MM.1S (cell line): ENCODE results near the gene FAM111B.

ENCODE experiments used
- DNase-seq: peaks from one replicate; pipeline ENCODE4 v3.0.0-alpha.2; 2015
- H2AFZ ChIP-seq: fragments of 300-600 bp; sonication (generic); 2 replicates; pipeline ENCODE4 v1.6.0; 2016; ENCODE audit warnings: antibody characterized with exemption, low read length
- H3F3A ChIP-seq: fragments of 300-600 bp; sonication (generic); 2 replicates; pipeline ENCODE4 v1.6.1; 2016; ENCODE audit warnings: mild to moderate bottlenecking, antibody characterized with exemption, low read length, moderate library complexity, mixed read lengths; ENCODE audit not compliant: insufficient read depth
- H3K27ac ChIP-seq: fragments of 300-600 bp; sonication (generic); 2 replicates; pipeline ENCODE4 v1.5.1; 2016; ENCODE audit warnings: mild to moderate bottlenecking, low read length
- H3K27me3 ChIP-seq: fragments of 300-600 bp; sonication (generic); replicated peaks from 2 replicates; pipeline ENCODE4 v1.6.0; 2016; ENCODE audit warnings: low read length; ENCODE audit not compliant: insufficient read depth
- H3K36me3 ChIP-seq: fragments of 300-600 bp; sonication (generic); replicated peaks from 2 replicates; pipeline ENCODE4 v1.6.1; 2016; ENCODE audit warnings: mild to moderate bottlenecking, low read length, mixed read lengths; ENCODE audit not compliant: insufficient read depth
- H3K4me1 ChIP-seq: fragments of 300-600 bp; sonication (generic); 2 replicates; pipeline ENCODE4 v1.6.1; 2016; ENCODE audit warnings: low read length, mixed read lengths
- H3K4me2 ChIP-seq: fragments of 300-600 bp; sonication (generic); 2 replicates; pipeline ENCODE4 v1.6.0; 2016; ENCODE audit warnings: low read depth, low read length
- H3K4me3 ChIP-seq: fragments of 300-600 bp; sonication (generic); 2 replicates; pipeline ENCODE4 v1.5.1; 2016; ENCODE audit warnings: low read length, mixed read lengths
- H3K79me2 ChIP-seq: fragments of 300-600 bp; sonication (generic); 2 replicates; pipeline ENCODE4 v1.6.1; 2016; ENCODE audit warnings: mixed run types, low read length, mixed read lengths
- H3K9ac ChIP-seq: fragments of 300-600 bp; sonication (generic); 2 replicates; pipeline ENCODE4 v1.6.1; 2016; ENCODE audit warnings: low read length, mixed read lengths
- H3K9me2 ChIP-seq: fragments of 300-600 bp; sonication (generic); replicated peaks from 2 replicates; pipeline ENCODE4 v1.6.1; 2016; ENCODE audit warnings: mild to moderate bottlenecking, low read length, mixed read lengths; ENCODE audit not compliant: insufficient read depth
- H3K9me3 ChIP-seq: fragments of 300-600 bp; sonication (generic); replicated peaks from 2 replicates; pipeline ENCODE4 v1.6.1; 2016; ENCODE audit warnings: mild to moderate bottlenecking, low read length, mixed read lengths; ENCODE audit not compliant: insufficient read depth
- H4K20me1 ChIP-seq: fragments of 300-600 bp; sonication (generic); 2 replicates; pipeline ENCODE4 v1.6.1; 2016; ENCODE audit warnings: mild to moderate bottlenecking, low read length, moderate library complexity, mixed read lengths; ENCODE audit not compliant: insufficient read depth
- EZH2 ChIP-seq: fragments of 300-600 bp; sonication (generic); optimal IDR thresholded peaks from 2 replicates; pipeline ENCODE3; 2017; ENCODE audit warnings: low read depth, mild to moderate bottlenecking, antibody characterized with exemption, low read length, mixed read lengths
- EZH2phosphoT487 ChIP-seq: fragments of 300-600 bp; sonication (generic); IDR thresholded peaks from 2 replicates; pipeline ENCODE4 v1.6.1; 2018; ENCODE audit warnings: antibody characterized with exemption, low read length
- TF ChIP-seq, protein P1 (sequence below): fragments of 300-600 bp; sonication (generic); IDR thresholded peaks from 2 replicates; pipeline ENCODE4 v1.5.1; 2016; ENCODE audit warnings: antibody characterized with exemption, low read length, mixed read lengths

Gene FAM111B

DNA sequence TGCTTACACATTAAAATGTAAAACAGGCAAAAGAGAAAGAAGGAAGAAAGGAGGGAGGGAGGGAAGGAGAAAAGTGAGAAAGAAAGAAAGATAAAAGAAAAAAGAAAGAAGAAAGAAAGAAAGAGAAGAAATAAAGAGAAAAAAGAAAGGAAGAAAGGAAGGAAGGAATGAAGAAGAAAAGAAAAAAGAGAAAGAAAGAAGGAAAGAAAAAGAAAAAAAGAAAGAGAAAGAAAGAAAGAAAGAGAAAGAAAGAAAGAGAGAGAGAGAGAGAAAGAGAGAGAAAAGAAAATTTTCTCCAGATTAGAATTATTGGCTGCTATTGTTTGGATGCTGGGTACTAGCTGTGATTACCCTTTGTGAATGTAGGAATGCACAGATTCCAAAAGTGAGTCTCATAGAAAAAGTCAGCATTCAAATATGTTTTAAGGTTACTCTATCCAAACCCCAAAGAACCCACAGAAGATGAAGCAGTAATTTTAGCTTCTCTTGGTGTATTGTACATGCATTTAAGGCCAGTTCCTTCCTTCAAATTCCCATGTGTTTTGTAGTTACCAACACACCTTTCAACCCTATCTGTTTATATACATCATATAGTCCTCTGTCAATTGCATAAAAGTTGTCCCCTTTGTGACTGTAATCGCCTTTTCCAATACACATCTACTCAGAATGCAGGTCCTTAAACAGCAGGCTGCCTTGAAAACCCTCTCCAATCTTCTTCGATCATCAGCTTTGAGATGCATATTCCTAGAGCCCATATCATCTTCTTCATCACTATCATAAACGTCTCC is 34.8 kb downstream of the FAM111B start:
- Histone ChIP-seq H3K4me3 (peak overlapping the region; percentile 89), H3K79me2 (peaks cover 37% of the 10 kb centered on the region), H3K9ac (peak overlapping the region; percentile 87), H3K36me3 (no peaks in the 10 kb centered on the region), H3K4me1 (peaks cover 19% of the 10 kb centered on the region), H3K9me2 (no peaks in the 10 kb centered on the region), H3K27ac (peak overlapping the region; percentile 88), H3K4me2 (peak overlapping the region; percentile 95), H2AFZ (peak overlapping the region; percentile 89), H4K20me1 (no peaks in the 10 kb centered on the region), H3K27me3 (no peaks in the 10 kb centered on the region), H3F3A (peaks cover 30% of the 10 kb centered on the region), H3K9me3 (no peaks in the 10 kb centered on the region)
- TF ChIP-seq, protein P1, sequence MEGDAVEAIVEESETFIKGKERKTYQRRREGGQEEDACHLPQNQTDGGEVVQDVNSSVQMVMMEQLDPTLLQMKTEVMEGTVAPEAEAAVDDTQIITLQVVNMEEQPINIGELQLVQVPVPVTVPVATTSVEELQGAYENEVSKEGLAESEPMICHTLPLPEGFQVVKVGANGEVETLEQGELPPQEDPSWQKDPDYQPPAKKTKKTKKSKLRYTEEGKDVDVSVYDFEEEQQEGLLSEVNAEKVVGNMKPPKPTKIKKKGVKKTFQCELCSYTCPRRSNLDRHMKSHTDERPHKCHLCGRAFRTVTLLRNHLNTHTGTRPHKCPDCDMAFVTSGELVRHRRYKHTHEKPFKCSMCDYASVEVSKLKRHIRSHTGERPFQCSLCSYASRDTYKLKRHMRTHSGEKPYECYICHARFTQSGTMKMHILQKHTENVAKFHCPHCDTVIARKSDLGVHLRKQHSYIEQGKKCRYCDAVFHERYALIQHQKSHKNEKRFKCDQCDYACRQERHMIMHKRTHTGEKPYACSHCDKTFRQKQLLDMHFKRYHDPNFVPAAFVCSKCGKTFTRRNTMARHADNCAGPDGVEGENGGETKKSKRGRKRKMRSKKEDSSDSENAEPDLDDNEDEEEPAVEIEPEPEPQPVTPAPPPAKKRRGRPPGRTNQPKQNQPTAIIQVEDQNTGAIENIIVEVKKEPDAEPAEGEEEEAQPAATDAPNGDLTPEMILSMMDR, result no peak
- TF ChIP-seq EZH2 (no peak), EZH2phosphoT487 (no peak)
- no peak for DNase-seq

DNA sequence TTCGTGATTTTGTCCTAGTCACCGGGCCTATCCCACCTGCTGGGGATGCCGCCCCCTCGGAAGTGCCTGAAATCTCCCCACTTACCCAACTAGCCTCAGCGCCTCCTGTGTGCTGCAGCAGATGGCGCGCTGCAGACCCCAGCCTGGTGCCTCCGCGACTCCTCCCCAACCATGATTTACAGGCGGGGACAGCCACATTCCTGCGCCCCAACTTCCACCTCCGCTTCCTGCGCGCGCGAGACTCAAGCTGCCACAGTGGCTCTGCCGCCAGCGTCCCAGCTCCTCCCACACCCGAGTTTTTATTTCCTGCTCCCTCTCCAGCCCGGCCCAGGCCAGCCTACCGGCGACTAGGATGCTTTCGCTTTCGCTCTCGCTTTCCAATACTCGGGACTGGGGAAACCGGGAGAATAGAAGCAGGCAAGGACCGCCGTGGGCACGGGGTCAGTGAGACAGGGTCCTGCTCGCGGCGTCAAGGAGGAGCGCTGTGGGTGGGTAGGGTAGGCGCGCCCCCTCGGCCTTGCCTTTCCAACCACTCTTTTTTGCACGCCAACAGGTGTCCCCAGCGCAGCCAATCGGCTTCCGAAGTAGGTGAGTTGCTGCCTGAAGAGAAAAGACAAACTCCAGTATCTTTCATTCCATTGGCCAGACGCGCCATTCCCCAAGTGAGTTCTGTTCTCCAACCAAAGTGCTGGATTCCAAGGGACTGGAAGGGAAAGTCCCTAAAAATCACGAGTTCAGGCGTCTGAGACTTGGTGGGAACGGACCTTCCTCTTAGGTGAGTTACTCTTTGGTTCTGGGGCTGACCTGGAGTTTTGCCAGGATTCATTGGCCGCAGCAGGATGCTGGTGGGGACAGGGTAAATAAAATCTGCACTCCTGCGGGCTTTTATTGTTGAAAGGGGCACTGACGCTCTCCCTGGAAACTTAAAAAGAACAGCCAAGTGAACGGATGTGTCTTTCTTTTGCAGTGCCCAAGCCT is 35.8 kb downstream of the FAM111B start, which contains the start of gene FAM111A:
Gene FAM111A, plus strand, starts transcription at position 327 of the 978 bp plus-strand sequence. CDS start 6,017 bp downstream, outside the sequence.
- Histone ChIP-seq H3F3A (peaks cover 30% of the 10 kb centered on the region), H3K4me1 (peaks cover 19% of the 10 kb centered on the region), H2AFZ (peak within 1 kb of the TSS; percentile 89), H3K9me2 (no peaks in the 10 kb centered on the region), H3K79me2 (peaks cover 45% of the 10 kb centered on the region), H3K27ac (peak within 1 kb of the TSS; percentile 88), H3K36me3 (no peaks in the 10 kb centered on the region), H3K27me3 (no peaks in the 10 kb centered on the region), H4K20me1 (no peaks in the 10 kb centered on the region), H3K4me2 (peak within 1 kb of the TSS; percentile 95), H3K4me3 (peak within 1 kb of the TSS; percentile 89), H3K9ac (peak within 1 kb of the TSS; percentile 87), H3K9me3 (no peaks in the 10 kb centered on the region)
- DNase-seq, result peak; percentile 88
- no peak for TF ChIP-seq EZH2phosphoT487
- TF ChIP-seq, protein P1, result peak; percentile 55

DNA sequence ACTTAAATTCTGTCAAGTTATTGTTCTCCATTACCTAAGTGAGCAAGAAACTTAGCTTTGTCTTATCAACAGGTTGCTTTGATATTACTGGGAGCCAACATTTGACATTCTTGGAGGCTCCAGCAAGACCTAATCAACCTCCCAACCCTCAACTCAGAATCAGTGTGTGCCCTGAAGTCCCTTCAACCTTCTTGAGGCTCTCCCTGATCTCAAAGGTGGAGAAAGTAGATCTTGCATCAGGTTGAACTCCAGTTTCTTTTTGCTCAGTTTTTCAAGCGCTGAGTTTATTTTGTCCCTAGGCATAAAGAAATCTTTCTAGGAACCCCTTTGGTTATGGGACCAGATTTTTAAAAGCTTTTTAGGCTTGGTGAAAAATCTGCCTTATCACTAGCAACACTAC is 37.1 kb downstream of the FAM111B start:
- Histone ChIP-seq H2AFZ (peak overlapping the region; percentile 27), H3K9me3 (no peaks in the 10 kb centered on the region), H3F3A (peaks cover 30% of the 10 kb centered on the region), H3K4me3 (peak overlapping the region; percentile 89), H3K9me2 (no peaks in the 10 kb centered on the region), H3K9ac (peak overlapping the region; percentile 87), H3K4me1 (peaks cover 21% of the 10 kb centered on the region), H3K36me3 (peaks cover 7% of the 10 kb centered on the region; the same call in 1 of the 2 replicates), H4K20me1 (no peaks in the 10 kb centered on the region), H3K79me2 (peaks cover 56% of the 10 kb centered on the region), H3K27ac (peak overlapping the region; percentile 88), H3K27me3 (no peaks in the 10 kb centered on the region), H3K4me2 (peak overlapping the region; percentile 95)
- TF ChIP-seq EZH2, result no peak
- no peak for TF ChIP-seq EZH2phosphoT487
- TF ChIP-seq, protein P1, result no peak
- no peak for DNase-seq
